Karpas-422 (cell line): ENCODE data around the gene TTYH2. TPM values are rescaled to one million over a fixed set of nuclear protein-coding genes. Genes with fewer than 3 reads are reported as not detected.
A peak's percentile ranks its signal among the peaks of the same experiment; 100 is the strongest.
"Not testable (repeated sequence)": the region's sequence is repeated elsewhere in the genome, so short reads cannot be mapped to it uniquely, and the experiment has no call there.

ENCODE experiments used
- DNase-seq: peaks from one replicate; pipeline ENCODE4 v3.0.0-alpha.2; 2015
- H2AFZ ChIP-seq: fragments of 200-600 bp; sonication (generic); 2 replicates; pipeline ENCODE4 v1.6.1; 2014; ENCODE audit warnings: antibody characterized with exemption, low read length, mixed read lengths
- H3K27ac ChIP-seq: fragments of 200-600 bp; sonication (generic); 2 replicates; pipeline ENCODE4 v1.5.1; 2014; ENCODE audit warnings: mild to moderate bottlenecking, low read length, moderate library complexity
- H3K27me3 ChIP-seq: fragments of 200-600 bp; sonication (generic); 2 replicates; pipeline ENCODE4 v1.6.1; 2014; ENCODE audit warnings: low read length, mixed read lengths
- H3K36me3 ChIP-seq: fragments of 200-600 bp; sonication (generic); 2 replicates; pipeline ENCODE4 v1.6.1; 2014; ENCODE audit warnings: low read length, mixed read lengths; ENCODE audit not compliant: insufficient read depth
- H3K4me1 ChIP-seq: fragments of 200-600 bp; sonication (generic); 2 replicates; pipeline ENCODE4 v1.6.1; 2014; ENCODE audit warnings: mild to moderate bottlenecking, low read length, mixed read lengths
- H3K4me2 ChIP-seq: fragments of 200-600 bp; sonication (generic); 2 replicates; pipeline ENCODE4 v1.6.1; 2014; ENCODE audit warnings: low read length, low read depth, mild to moderate bottlenecking; ENCODE audit not compliant: poor library complexity, severe bottlenecking
- H3K4me3 ChIP-seq: fragments of 200-600 bp; sonication (generic); 2 replicates; pipeline ENCODE4 v1.5.1; 2014; ENCODE audit warnings: mild to moderate bottlenecking, antibody characterized with exemption, low read length, mixed read lengths
- H3K79me2 ChIP-seq: fragments of 200-600 bp; sonication (generic); 2 replicates; pipeline ENCODE4 v1.6.1; 2014; ENCODE audit warnings: mild to moderate bottlenecking, low read length, mixed read lengths
- H3K9ac ChIP-seq: fragments of 200-600 bp; sonication (generic); 2 replicates; pipeline ENCODE4 v1.6.0; 2014; ENCODE audit warnings: low read length
- H3K9me2 ChIP-seq: fragments of 200-600 bp; sonication (generic), shearing (Covaris generic); replicated peaks from 2 replicates; pipeline ENCODE4 v1.6.0; 2014; ENCODE audit warnings: mild to moderate bottlenecking, low read length, moderate library complexity; ENCODE audit not compliant: insufficient read depth
- H3K9me3 ChIP-seq: fragments of 300-700, 200-600 bp; sonication (generic); 2 replicates; pipeline ENCODE4 v1.6.1; 2014; ENCODE audit warnings: low read length, mixed read lengths
- H4K20me1 ChIP-seq: fragments of 200-600 bp; sonication (generic); 2 replicates; pipeline ENCODE4 v1.6.1; 2014; ENCODE audit warnings: mild to moderate bottlenecking, antibody characterized with exemption, low read length, low read depth; ENCODE audit not compliant: insufficient read depth
- total RNA-seq: library from RNA; depleted of rRNA; stranded (reverse); fragments of >200 nt; shearing (Covaris generic); gene quantifications from 2 replicates; pipeline ENCODE4 v1.2.3, GENCODE V29; 2014; ENCODE audit warnings: low replicate concordance

The TTYH2 gene
- total RNA-seq, 1 experiment from 2014 or later = not detected

GRCh38 chr17:74260525-74260850 is 47.1 kb downstream of the TTYH2 start:
- H3K27ac ChIP-seq = no peak overlapping the region
- H3K79me2 ChIP-seq = no peaks in the 10 kb centered on the region
- no peaks in the 10 kb centered on the region for H3K36me3 ChIP-seq
- no peak overlapping the region for H3K4me2 ChIP-seq
- no peak overlapping the region for H3K9ac ChIP-seq
- DNase-seq = no peak
- no peak overlapping the region for H3K4me3 ChIP-seq
- H3K9me2 ChIP-seq = no peaks in the 10 kb centered on the region
- no peaks in the 10 kb centered on the region for H3K4me1 ChIP-seq
- H3K9me3 ChIP-seq = no peaks in the 10 kb centered on the region
- H2AFZ ChIP-seq = no peak overlapping the region
- no peaks in the 10 kb centered on the region for H4K20me1 ChIP-seq
- H3K27me3 ChIP-seq = no peaks in the 10 kb centered on the region

DNA sequence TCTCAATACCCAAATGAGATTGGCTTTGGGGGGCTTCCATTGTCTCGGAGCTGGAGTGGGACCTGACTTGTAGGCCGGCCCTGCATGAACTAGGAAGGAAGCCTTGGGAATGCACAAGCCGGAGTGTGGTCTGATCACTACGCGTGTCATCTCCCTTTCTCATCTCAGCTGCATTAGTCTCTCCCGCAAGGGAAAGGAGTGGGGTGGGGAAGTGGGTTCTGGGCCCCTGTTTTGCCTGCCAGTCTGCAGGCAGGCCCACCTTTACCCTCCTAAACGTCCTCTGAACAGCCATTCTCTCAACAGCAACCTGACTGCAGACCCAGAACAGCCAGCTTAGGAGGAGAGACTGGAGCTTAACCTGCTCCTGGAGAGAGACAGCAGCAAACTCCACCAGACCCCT is 49.2 kb downstream of the TTYH2 start:
- no peak for DNase-seq
- no peak overlapping the region for H3K9ac ChIP-seq

GRCh38 chr17:74267054-74267453 is 53.7 kb downstream of the TTYH2 start:
- not testable (repeated sequence) for H3K4me2 ChIP-seq, H3K36me3 ChIP-seq, H3K27ac ChIP-seq, H4K20me1 ChIP-seq, H3K4me3 ChIP-seq, H3K9me2 ChIP-seq, H3K79me2 ChIP-seq, H3K9ac ChIP-seq, H3K4me1 ChIP-seq, H2AFZ ChIP-seq, H3K9me3 ChIP-seq, H3K27me3 ChIP-seq, DNase-seq

More for the DNA sequence above, 49.2 kb downstream of the TTYH2 start:
- H3K4me3 ChIP-seq = no peak overlapping the region
- no peak overlapping the region for H2AFZ ChIP-seq
- H3K27ac ChIP-seq = no peak overlapping the region
- H3K9me2 ChIP-seq = no peaks in the 10 kb centered on the region
- no peaks in the 10 kb centered on the region for H4K20me1 ChIP-seq
- H3K4me2 ChIP-seq = no peak overlapping the region
- H3K4me1 ChIP-seq = no peaks in the 10 kb centered on the region
- no peaks in the 10 kb centered on the region for H3K9me3 ChIP-seq
- no peaks in the 10 kb centered on the region for H3K27me3 ChIP-seq
- H3K36me3 ChIP-seq = no peaks in the 10 kb centered on the region
- no peaks in the 10 kb centered on the region for H3K79me2 ChIP-seq

DNA sequence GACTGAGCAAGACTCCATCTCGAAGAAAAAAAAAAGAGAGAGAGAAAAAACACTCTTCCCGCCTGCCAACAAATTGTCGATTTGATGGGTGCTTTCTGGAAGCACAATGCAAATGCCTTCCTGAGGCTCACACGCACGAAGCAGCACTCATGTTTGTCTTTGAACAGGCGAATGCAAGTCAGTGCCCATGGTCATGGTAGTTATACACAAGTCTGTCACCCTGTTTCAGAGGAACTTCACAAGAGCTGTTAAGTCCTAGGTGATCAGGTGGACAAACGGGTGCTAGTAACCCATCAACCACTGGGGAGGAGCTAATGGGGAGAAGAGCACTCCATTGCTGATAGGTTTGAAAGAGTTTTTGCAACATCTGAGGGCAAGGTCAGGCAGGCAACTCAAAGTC is 54.2 kb downstream of the TTYH2 start:
- Histone ChIP-seq H3K27ac (no peak overlapping the region), H3K9ac (no peak overlapping the region), H3K36me3 (no peaks in the 10 kb centered on the region), H4K20me1 (no peaks in the 10 kb centered on the region), H3K9me3 (no peaks in the 10 kb centered on the region), H3K79me2 (no peaks in the 10 kb centered on the region), H3K4me3 (no peak overlapping the region), H3K4me2 (no peak overlapping the region), H3K27me3 (no peaks in the 10 kb centered on the region), H3K9me2 (no peaks in the 10 kb centered on the region), H2AFZ (no peak overlapping the region), H3K4me1 (no peaks in the 10 kb centered on the region)
- DNase-seq = no peak

DNA sequence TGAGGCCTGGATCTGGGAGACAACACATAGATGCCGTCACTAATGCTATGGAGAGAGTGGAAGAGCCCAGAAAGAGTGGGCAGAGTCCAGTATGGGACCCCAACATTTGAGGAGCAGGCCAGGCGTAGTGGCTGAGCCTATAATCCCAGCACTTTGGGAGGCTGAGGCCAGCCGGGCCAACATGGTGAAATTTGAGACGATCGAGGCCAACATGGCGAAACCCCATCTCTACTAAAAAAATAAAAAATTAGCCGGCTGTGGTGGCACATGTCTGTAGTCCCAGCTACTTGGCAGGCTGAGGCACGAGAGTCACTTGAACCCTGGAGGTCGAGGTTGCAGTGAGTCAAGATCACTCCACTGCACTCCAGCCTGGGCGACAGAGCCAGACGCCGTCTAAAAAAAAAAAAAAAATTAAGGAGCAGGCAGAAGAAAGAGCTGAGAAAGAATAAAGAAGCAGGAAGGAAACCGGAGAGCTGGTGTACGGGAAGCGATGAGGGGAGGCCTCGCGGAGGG is 54.7 kb downstream of the TTYH2 start:
- no peak overlapping the region for H3K4me2 ChIP-seq
- no peaks in the 10 kb centered on the region for H3K9me2 ChIP-seq
- H3K27ac ChIP-seq = no peak overlapping the region
- no peak overlapping the region for H3K9ac ChIP-seq
- H3K4me1 ChIP-seq = no peaks in the 10 kb centered on the region
- H3K36me3 ChIP-seq = no peaks in the 10 kb centered on the region
- no peak for DNase-seq
- no peaks in the 10 kb centered on the region for H3K27me3 ChIP-seq
- no peaks in the 10 kb centered on the region for H3K9me3 ChIP-seq
- no peaks in the 10 kb centered on the region for H3K79me2 ChIP-seq
- no peaks in the 10 kb centered on the region for H4K20me1 ChIP-seq
- no peak overlapping the region for H3K4me3 ChIP-seq
- H2AFZ ChIP-seq = no peak overlapping the region

DNA sequence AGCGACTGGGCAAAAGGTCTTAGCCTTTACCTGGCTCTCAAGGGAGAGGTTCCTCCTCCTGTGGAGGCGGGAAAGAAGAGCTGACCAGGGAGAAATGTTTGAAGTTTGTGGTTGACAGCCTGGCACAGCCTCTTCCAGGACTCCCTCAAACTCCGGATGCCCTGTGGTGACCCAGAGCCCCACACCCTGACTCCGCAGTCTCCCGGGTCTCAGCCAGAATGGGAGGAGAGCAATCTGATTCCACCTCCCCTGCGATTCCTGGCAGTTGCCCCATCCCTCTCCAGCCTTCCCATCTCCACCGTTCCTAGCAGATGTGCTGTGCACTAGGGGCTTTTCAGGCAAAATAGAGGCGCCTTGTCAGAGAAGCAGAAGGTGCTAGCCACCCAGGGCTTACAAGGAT is 55.2 kb downstream of the TTYH2 start:
- Histone ChIP-seq H3K27ac (no peak overlapping the region), H3K36me3 (no peaks in the 10 kb centered on the region), H4K20me1 (no peaks in the 10 kb centered on the region), H3K4me3 (no peak overlapping the region), H3K9me3 (no peaks in the 10 kb centered on the region), H3K27me3 (no peaks in the 10 kb centered on the region), H2AFZ (no peak overlapping the region), H3K9me2 (no peaks in the 10 kb centered on the region), H3K4me1 (no peaks in the 10 kb centered on the region), H3K9ac (no peak overlapping the region), H3K4me2 (no peak overlapping the region), H3K79me2 (no peaks in the 10 kb centered on the region)
- DNase-seq = no peak

DNA sequence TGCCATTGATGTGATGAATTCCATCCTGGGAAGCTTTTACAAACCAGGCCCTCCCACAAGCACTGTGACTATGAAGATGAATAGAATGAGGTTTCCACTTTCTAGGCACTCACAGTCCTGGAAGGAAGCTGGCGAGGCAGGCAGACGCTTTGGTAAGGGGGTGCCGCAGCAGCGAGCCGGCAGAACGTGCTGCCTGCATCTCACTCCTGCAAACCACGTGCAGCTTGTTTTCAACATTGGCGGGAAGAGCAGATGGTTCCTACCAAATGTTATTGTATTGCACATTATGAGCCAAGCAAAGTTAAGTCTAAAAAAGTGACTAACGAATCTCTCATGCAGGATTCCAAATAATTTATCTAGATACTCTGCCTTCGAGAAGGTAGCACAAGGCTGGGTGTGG is 57.0 kb downstream of the TTYH2 start:
- Histone ChIP-seq H3K27me3 (no peaks in the 10 kb centered on the region), H3K4me2 (no peak overlapping the region), H3K27ac (no peak overlapping the region), H3K9ac (no peak overlapping the region), H3K4me3 (no peak overlapping the region), H3K9me3 (no peaks in the 10 kb centered on the region), H3K9me2 (no peaks in the 10 kb centered on the region), H3K4me1 (no peaks in the 10 kb centered on the region), H2AFZ (no peak overlapping the region), H3K79me2 (no peaks in the 10 kb centered on the region), H3K36me3 (no peaks in the 10 kb centered on the region), H4K20me1 (no peaks in the 10 kb centered on the region)
- no peak for DNase-seq

- Histone ChIP-seq H3K9ac (no peak overlapping the region), H3K36me3 (no peaks in the 10 kb centered on the region), H3K4me1 (no peaks in the 10 kb centered on the region), H2AFZ (no peak overlapping the region), H3K27me3 (no peaks in the 10 kb centered on the region), H3K4me3 (no peak overlapping the region), H3K79me2 (no peaks in the 10 kb centered on the region), H4K20me1 (no peaks in the 10 kb centered on the region), H3K9me2 (no peaks in the 10 kb centered on the region), H3K4me2 (no peak overlapping the region), H3K9me3 (no peaks in the 10 kb centered on the region), H3K27ac (no peak overlapping the region)
- peak; percentile 64 for DNase-seq
Observed at GRCh38 chr17:74271281-74271680, 57.9 kb downstream of the TTYH2 start.
